ENCODE measurements around the gene RPS25.

DNA sequence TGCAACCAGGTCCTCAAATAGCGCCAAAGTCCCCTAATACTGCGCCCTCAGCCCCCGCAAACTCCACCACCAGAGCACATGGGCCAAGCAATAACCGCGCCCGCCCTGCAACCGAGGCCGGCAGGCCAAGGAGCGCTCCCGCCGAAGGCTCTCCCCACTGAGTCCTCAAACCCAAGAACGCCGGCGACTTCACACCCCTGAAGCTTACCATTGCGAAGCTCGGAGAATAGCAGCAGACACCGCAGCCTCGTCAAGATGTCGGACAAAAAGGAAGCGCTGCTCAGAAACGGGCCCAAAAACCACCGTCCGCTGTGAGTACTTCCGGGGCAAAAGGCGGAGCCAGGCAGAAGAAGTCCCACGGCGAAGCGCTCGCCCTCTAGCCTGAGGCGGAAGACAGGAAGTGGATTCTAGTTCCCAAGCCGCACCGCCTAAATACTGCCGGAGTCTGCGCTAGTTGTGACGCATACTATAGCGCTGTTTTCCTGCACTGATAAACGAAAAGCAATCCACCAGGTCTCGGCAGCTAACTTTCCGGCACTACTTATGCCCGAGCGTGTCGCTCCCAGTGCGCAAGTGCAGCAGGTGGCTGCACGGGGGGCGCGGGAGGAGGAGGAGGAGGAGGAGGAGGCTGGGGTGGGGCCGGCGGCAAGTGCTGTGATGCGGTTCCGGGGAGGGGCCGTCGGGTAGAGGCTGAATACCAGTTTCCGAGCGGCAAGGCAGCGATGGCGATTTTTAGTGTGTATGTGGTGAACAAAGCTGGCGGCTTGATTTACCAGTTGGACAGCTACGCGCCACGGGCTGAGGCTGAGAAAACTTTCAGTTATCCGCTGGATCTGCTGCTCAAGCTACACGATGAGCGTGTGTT, at the start of gene RPS25, which contains the start of gene TRAPPC4:
- no peak for TF ChIP-seq OSR1 (CRISPR knock-in tag; IDR thresholded peaks at IDR 0.05)
- TF ChIP-seq ZNF70 (CRISPR knock-in tag; IDR thresholded peaks at IDR 0.05), result no peak

All from SK-N-SH treated with all-trans-retinoic acid at 6 μM for 48 hours (cell line).